HUDEP-2 (cell line): ENCODE data around the gene IL1RN.
A peak's percentile ranks its signal among the peaks of the same experiment; 100 is the strongest.

Experiments used
- DNase-seq, 76 experiments: peaks; one replicate each; lab custom pipeline; 2025; ENCODE audit not compliant: unreplicated experiment in 76 of 76; lab: John Stamatoyannopoulos, UW

Gene IL1RN

GRCh38 chr2:113171334-113172075, 44.1 kb downstream of the IL1RN start:
- DNase-seq: no peak

DNA sequence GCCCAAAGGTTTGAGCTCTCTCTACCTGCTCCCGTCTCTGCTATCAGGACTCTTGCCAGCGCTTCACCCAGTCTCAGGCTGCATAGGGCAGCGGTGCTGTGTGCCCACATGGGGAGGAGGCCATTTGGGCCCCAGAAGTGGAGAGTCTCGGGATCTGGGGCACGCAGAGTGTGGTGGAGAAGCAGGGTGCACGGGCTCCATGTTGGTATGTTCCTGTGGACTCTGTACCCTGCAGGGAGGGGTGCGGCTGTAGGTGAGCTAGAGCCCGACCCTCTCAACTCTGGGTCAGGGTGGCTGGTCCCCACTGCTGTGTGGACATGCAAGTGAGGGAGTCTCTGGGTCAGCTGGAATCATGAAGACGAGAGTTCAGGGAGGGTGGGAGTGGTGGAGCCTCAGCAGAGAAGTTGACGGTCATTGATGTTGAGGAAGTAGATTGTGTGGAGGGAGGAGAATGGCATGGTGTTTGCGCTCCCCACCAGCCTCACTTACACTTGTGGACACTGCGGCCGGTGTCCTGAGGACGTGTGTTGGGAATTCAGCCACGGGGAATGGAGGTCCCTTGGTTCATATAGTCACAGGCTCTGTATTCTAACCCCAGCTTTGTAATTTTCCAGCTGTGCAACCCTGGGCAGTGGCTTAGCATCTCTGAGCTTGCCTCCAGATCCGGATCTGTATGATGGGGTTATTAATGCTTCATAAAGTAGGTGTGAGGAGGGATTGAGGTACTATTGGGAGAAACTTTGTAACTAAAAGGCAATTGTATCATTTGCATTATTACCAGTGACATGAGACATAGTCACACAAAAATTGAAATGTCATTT, 45.5 kb downstream of the IL1RN start:
- no peak for DNase-seq

DNA sequence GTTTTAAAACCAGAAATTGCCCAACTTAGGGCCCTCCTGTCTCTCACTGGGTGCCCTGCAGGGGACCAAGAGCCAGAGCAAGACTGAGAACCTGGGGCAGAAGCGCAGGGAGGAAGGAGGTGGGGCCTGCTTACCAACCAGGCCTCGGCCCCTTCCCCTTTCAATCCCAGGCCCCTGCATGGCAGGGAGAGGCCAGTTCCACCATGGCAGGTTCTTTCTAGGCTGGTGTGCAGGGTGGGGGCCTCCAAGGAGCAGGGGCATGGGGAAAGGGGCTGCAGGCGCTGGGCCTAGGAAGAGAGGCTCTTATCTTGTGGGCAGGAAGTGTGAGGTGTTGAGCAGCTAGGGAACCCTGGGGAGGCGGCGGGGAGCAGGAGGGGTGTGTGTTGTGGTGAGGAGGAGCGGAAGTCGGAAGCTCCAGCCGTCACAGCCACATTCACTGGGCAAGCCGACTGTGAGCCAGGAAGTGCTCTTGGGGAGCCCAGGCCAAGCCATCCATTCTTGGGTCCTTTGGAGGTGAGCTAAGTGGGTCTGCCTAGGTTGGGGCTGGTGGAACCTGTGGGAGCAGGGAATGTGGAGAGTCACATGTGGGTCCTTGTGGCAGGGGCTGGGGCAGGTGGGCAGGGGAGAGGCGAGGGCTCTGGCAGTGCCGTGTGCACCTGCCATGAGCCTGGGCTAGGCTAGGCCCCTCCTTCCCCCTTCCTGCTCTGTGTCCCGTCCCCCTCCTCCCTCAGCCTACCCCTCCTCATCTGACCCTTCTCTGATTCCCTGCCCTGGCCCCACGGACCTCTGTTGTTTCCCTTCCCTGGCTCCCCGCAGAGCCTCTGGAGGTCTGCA, 46.4 kb downstream of the IL1RN start, which contains the start of gene PSD4:
Gene PSD4, plus strand, starts transcription at position 430 of the 834 bp plus-strand sequence. CDS start 8,486 bp downstream, outside the sequence.
- DNase-seq: peak in 73 of 76 experiments; percentile 5 to 82 (median 67)

GRCh38 chr2:113174376-113174750, 47.0 kb downstream of the IL1RN start:
- DNase-seq: peak in 3 of 76 experiments; percentile 5 to 10 (median 7)

- DNase-seq: no peak
Measured at GRCh38 chr2:113175042-113175628, 47.7 kb downstream of the IL1RN start.

GRCh38 chr2:113175736-113176695, 48.6 kb downstream of the IL1RN start:
- peak in 2 of 76 experiments; percentile 1 to 4 for DNase-seq

- DNase-seq: no peak
Measured at GRCh38 chr2:113176696-113177355, 49.4 kb downstream of the IL1RN start.

DNA sequence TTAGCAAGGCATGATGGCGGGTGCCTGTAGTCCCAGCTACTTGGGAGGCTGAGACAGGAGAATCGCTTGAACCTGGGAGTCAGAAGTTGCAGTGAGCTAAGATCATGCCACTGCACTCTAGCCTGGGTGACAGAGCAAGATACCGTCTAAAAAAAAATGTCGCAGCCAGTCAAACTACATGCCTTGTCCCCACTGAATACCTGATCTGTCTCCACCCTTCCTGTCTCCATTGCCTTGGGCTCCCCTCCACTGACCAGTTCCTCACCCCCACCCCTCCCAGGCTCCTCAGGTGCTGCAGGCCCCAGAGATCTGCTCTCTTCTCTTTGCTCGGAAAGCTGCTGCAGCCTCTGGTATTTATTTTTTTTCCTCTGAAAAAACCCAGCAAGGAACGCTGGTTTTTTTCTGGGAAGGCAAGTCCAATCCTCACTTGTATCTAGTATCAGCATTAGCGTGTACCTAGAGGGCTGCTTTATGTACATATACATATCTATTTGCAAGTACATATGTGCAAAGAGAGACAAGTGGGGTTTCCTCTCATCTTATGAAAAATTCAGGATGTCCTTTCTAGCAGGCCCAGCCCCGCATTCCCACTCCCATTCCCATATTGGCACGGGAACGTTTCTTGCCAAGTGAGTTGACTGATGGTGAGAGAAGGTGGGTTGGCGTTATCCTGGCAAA, 50.8 kb downstream of the IL1RN start:
- DNase-seq: no peak

GRCh38 chr2:113178891-113179290, 51.5 kb downstream of the IL1RN start:
- no peak for DNase-seq

DNA sequence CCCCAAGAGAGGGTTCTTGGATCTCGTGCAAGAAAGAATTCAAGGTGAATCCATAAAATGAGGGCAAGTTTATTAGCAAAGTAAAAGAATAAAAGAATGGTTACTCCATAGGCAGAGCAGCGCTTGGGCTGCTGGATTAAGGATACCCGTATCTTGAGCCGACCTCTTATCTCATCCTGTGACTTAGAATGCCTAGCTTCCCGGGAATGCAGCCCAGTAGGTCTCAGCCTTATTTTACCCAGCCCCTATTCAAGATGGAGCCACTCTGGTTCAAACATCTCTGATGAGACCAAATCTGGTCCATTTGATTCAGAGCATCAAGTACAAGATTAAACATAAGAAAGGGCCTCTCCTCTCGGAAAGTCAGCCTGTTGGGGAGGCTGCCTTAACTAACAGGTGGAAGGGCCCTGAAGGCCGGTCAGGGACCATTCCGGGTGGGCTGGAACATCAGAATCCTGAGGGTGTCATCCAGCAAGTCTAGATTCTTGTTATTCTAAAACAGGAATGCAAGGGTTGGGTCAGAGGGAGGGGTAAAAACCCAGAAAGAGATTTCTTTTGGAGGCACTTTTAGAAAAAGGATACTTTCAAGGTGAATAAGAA, 52.1 kb downstream of the IL1RN start:
- DNase-seq: no peak

DNA sequence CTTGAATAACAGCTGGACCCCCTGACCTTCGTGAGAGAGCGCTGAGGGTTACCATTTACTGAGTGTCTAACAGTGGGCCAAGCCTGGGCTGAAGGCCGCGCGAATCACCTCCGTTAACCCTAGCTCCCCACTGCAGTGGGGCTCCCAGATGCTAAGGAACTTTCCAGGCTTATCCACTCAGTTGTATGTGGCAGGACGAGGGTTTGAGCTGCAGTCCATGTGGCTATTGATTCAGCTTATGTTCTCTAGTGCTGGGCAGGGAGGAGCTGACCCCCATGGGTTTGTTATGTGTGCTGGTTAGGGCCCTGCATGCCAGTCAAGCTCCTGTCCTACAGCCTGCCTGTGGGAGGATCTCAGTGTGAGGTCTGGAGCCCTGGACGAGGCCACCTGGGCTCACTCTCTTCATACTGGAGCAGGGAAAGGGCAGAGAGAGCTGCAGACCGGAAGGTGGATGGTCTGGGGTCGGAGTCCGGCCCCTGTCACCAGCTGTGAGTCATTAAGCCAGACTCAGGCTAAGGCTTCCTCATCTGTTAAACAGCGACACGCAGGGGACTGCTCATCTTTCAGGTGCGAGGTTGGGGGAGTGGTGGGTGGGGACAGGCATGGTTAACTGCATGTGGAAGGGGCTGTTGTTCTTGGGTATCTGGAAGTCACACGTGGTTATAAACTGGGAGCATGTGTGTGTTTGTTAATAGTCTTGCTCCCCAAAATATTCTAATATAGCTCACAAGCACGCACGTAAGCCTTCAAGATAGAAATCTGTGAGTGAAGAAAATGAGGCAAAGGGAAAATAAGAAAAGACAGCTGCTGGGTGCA, 52.9 kb downstream of the IL1RN start:
- DNase-seq: no peak

DNA sequence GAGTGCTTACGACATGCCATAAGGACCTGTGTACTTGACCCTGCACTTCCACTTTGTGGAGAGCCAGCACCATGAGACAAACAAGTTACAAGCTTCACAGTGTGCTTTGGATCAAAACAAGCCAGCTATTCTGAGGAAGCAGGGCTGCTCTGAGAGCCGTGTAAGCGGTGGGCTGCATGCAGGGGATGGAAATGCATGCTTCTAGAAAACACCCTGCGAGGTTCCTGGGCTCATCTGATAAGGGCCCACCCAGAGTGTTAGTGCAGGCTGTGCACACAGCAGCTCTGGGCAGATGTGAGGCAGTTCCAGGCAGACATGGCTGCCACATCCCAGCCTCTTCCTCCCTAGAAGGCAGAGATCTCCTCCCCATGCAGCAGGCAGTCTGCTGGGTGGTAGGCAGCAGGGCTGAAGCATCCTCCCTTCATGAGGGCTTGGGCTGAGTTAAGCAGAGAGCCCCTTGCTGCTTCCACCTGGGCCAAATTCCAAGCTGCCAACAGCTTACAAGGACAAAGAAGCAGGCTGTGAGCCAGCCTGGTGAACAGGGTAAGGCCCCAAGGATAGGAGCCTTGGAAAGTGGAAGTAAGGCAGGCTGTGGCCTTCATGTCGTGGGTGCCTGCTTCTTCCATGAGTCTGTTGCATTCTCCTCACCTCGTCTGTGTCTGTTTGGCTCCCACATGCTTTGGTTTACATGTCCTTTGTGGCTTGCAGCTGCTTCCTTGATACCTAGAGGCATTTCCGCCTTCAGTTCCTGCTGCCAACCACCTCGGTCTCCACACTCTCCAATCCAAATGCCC, 54.1 kb downstream of the IL1RN start:
- peak in 62 of 76 experiments; percentile 6 to 67 (median 33) for DNase-seq

GRCh38 chr2:113182471-113183260, 55.3 kb downstream of the IL1RN start:
- DNase-seq: no peak

GRCh38 chr2:113183264-113183663, 55.9 kb downstream of the IL1RN start:
- DNase-seq: no peak
